ENCODE data around the gene GFOD1.
"Not testable (repeated sequence)": the region's sequence is repeated elsewhere in the genome, so short reads cannot be mapped to it uniquely, and the experiment has no call there.

Gene GFOD1

GRCh38 chr6:13402711-13403110, 84.7 kb downstream of the GFOD1 start:
- Histone ChIP-seq H3K27me3 (ENCODE audit: control insufficient read depth, insufficient read depth, low read length) (no peaks in the 10 kb centered on the region), H3K4me1 (ENCODE audit: control insufficient read depth, insufficient read depth, low read length) (peaks cover 19% of the 10 kb centered on the region), H3K4me2 (ENCODE audit: low read length) (no peak overlapping the region), H3K36me3 (ENCODE audit: insufficient read depth, low read length) (no peaks in the 10 kb centered on the region), H3K9ac (ENCODE audit: low read depth, low read length) (no peak overlapping the region), H3K4me3 (ENCODE audit: low read length) (no peak overlapping the region), H3K9me3 (replicated peaks; ENCODE audit: low read length) (no peaks in the 10 kb centered on the region)

- Histone ChIP-seq H3K4me3 (ENCODE audit: low read length) (no peak overlapping the region), H3K36me3 (ENCODE audit: insufficient read depth, low read length) (no peaks in the 10 kb centered on the region), H3K4me1 (ENCODE audit: control insufficient read depth, insufficient read depth, low read length) (peaks cover 12% of the 10 kb centered on the region), H3K27me3 (ENCODE audit: control insufficient read depth, insufficient read depth, low read length) (no peaks in the 10 kb centered on the region), H3K4me2 (ENCODE audit: low read length) (no peak overlapping the region), H3K9ac (ENCODE audit: low read depth, low read length) (no peak overlapping the region), H3K9me3 (replicated peaks; ENCODE audit: low read length) (no peaks in the 10 kb centered on the region)
Observed at GRCh38 chr6:13400772-13401171, 86.6 kb downstream of the GFOD1 start.

- Histone ChIP-seq H3K9ac (ENCODE audit: low read depth, low read length) (no peak overlapping the region), H3K9me3 (replicated peaks; ENCODE audit: low read length) (no peaks in the 10 kb centered on the region), H3K4me1 (ENCODE audit: control insufficient read depth, insufficient read depth, low read length) (peaks cover 9% of the 10 kb centered on the region), H3K27me3 (ENCODE audit: control insufficient read depth, insufficient read depth, low read length) (no peaks in the 10 kb centered on the region), H3K4me2 (ENCODE audit: low read length) (no peak overlapping the region), H3K36me3 (ENCODE audit: insufficient read depth, low read length) (no peaks in the 10 kb centered on the region), H3K4me3 (ENCODE audit: low read length) (no peak overlapping the region)
Observed at GRCh38 chr6:13398421-13398994, 88.9 kb downstream of the GFOD1 start.

GRCh38 chr6:13398069-13398381, 89.4 kb downstream of the GFOD1 start:
- no peak overlapping the region for H3K4me2 ChIP-seq (ENCODE audit: low read length)
- H3K4me3 ChIP-seq (ENCODE audit: low read length): no peak overlapping the region
- H3K27me3 ChIP-seq (ENCODE audit: control insufficient read depth, insufficient read depth, low read length): no peaks in the 10 kb centered on the region
- H3K9me3 ChIP-seq (replicated peaks; ENCODE audit: low read length): no peaks in the 10 kb centered on the region
- no peaks in the 10 kb centered on the region for H3K36me3 ChIP-seq (ENCODE audit: insufficient read depth, low read length)
- no peak overlapping the region for H3K9ac ChIP-seq (ENCODE audit: low read depth, low read length)
- peaks cover 9% of the 10 kb centered on the region for H3K4me1 ChIP-seq (ENCODE audit: control insufficient read depth, insufficient read depth, low read length)

DNA sequence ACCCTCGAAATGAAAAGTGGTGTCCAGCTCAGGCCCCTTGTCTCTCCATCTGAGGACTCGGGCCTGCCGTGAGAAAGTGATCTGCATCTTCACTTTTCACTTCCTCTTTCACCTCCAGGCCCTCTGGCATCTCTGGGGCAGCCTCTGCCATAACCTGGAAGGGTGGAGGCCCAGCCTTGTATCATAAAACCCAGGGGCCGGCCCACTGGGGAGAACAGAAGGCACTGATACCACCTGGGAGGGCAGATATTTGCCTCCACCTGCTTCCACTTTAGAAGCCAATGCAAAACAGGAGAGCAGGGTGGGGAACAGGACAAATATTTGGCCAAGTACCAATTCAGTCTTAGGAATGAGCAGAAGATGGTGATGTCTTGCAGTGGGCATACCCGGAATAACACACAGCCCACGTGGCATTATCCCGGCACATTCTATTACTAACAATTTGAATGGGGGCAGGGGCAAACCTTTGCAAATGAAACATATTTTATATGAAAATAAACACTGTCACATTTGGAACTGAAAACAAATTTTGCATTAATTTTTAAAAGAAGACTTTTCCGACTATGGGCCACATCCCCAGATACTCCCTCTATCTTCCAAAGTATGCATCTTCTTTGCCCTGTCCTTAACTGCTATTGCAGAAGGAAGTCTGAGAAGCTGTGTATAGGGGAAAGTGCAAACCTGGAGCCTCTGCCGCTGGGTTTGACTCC, 89.9 kb downstream of the GFOD1 start:
- peaks cover 9% of the 10 kb centered on the region for H3K4me1 ChIP-seq (ENCODE audit: control insufficient read depth, insufficient read depth, low read length)
- H3K27me3 ChIP-seq (ENCODE audit: control insufficient read depth, insufficient read depth, low read length): no peaks in the 10 kb centered on the region
- H3K9me3 ChIP-seq (replicated peaks; ENCODE audit: low read length): no peaks in the 10 kb centered on the region
- no peak overlapping the region for H3K4me3 ChIP-seq (ENCODE audit: low read length)
- no peak overlapping the region for H3K4me2 ChIP-seq (ENCODE audit: low read length)
- no peak overlapping the region for H3K9ac ChIP-seq (ENCODE audit: low read depth, low read length)
- no peaks in the 10 kb centered on the region for H3K36me3 ChIP-seq (ENCODE audit: insufficient read depth, low read length)

DNA sequence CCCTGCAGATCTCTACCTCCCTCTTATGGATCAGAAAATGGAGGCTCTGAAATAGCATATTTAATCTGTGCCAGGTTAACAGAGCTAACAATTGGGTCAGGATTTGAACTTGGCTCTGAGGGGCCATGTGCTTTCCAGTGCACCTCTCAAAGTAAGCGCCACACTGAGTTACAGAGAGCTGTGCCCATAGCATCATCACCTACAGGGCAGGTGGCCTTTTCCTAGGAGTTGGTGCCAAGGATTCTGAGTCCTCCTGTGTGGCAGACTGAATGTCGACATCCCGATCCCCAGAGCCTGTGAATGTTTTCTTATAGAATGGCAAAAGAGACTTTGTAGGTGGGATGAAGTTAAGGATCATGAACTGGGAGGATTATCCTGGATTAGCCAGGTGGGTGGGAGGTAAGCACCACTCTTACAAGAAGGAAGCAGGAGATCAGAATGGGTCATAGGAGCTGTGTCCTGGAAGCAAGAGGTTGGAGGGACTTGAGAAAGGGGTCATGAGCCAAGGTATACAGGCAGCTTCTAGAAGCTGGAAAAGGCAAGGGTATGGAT, 91.1 kb downstream of the GFOD1 start:
- peaks cover 9% of the 10 kb centered on the region for H3K4me1 ChIP-seq (ENCODE audit: control insufficient read depth, insufficient read depth, low read length)
- H3K4me2 ChIP-seq (ENCODE audit: low read length): no peak overlapping the region
- H3K4me3 ChIP-seq (ENCODE audit: low read length): no peak overlapping the region
- no peaks in the 10 kb centered on the region for H3K9me3 ChIP-seq (replicated peaks; ENCODE audit: low read length)
- H3K27me3 ChIP-seq (ENCODE audit: control insufficient read depth, insufficient read depth, low read length): no peaks in the 10 kb centered on the region
- no peak overlapping the region for H3K9ac ChIP-seq (ENCODE audit: low read depth, low read length)
- no peaks in the 10 kb centered on the region for H3K36me3 ChIP-seq (ENCODE audit: insufficient read depth, low read length)

DNA sequence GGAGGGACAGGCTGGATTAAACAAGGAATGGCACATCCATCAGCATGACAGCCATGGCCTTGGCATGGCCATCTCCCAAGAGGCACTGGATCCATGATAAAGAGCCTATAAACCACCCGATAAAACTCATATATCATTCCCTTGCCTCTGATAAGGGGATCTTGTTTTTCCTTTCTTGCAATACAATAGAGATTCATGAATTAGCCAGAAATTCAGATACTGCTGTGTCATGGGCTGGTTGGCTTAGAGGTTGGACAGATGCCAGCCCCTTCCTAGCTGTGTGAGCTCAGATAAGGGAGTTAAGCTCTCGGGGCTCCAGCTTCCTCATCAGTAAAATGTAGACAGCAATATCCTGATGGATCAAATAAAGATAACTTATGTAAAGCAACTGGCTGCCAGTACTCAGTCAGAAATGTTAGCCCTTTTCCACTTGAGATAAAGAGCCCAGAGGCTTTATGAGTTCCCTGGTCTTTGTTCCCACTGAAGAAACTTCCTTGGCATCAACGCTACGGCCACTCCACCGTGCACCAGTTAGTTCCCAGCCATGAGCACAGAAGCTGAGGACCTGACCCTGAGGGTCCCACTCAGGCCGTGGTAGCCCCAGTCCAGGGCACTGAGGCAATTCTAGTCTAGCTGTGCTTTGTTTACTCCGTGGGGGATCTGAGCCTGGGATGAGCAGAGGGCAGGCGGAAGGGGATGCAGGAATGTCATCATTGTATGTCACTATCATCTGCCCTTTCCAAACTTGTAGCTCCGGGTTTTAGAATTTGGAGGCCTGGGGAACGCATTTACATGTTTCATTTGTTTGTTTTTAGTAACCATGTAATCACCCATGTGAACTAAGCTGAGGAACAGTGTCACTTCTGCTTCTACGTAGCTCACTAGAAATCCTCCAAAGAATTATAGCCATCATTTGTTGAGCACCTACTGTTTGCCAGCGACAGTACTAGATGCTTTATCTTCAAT, 91.8 kb downstream of the GFOD1 start:
- peak overlapping the region; percentile 28 for H3K4me2 ChIP-seq (ENCODE audit: low read length)
- peaks cover 9% of the 10 kb centered on the region for H3K4me1 ChIP-seq (ENCODE audit: control insufficient read depth, insufficient read depth, low read length)
- H3K9me3 ChIP-seq (replicated peaks; ENCODE audit: low read length): no peaks in the 10 kb centered on the region
- peak overlapping the region; percentile 12 for H3K9ac ChIP-seq (ENCODE audit: low read depth, low read length)
- no peak overlapping the region for H3K4me3 ChIP-seq (ENCODE audit: low read length)
- H3K27me3 ChIP-seq (ENCODE audit: control insufficient read depth, insufficient read depth, low read length): no peaks in the 10 kb centered on the region
- H3K36me3 ChIP-seq (ENCODE audit: insufficient read depth, low read length): no peaks in the 10 kb centered on the region

DNA sequence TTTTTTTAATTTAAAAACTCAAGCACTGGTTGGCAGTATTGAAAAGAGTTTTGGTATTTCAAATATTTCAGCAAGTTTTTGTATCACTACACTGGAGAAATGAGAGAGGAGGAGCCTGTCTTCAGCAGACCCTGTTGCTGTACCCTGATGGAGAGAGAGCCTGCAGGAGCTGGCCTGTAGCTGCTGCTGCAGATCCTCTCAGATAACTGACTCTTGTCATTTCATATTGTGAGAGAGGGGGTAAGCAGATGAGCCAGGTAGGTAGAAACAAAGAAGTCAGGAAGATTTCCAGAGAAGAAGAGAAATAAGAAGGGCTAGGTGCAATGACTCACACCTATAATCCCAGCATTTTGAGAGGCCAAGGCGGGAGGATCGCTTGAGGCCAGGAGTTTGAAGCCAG, 94.9 kb downstream of the GFOD1 start:
- H3K4me3 ChIP-seq (ENCODE audit: low read length): no peak overlapping the region
- no peaks in the 10 kb centered on the region for H3K9me3 ChIP-seq (replicated peaks; ENCODE audit: low read length)
- no peaks in the 10 kb centered on the region for H3K36me3 ChIP-seq (ENCODE audit: insufficient read depth, low read length)
- H3K9ac ChIP-seq (ENCODE audit: low read depth, low read length): no peak overlapping the region
- H3K27me3 ChIP-seq (ENCODE audit: control insufficient read depth, insufficient read depth, low read length): no peaks in the 10 kb centered on the region
- no peak overlapping the region for H3K4me2 ChIP-seq (ENCODE audit: low read length)
- peaks cover 9% of the 10 kb centered on the region for H3K4me1 ChIP-seq (ENCODE audit: control insufficient read depth, insufficient read depth, low read length)

- H3K27me3 ChIP-seq (ENCODE audit: control insufficient read depth, insufficient read depth, low read length): no peaks in the 10 kb centered on the region
- no peaks in the 10 kb centered on the region for H3K9me3 ChIP-seq (replicated peaks; ENCODE audit: low read length)
- H3K4me3 ChIP-seq (ENCODE audit: low read length): no peak overlapping the region
- no peak overlapping the region for H3K9ac ChIP-seq (ENCODE audit: low read depth, low read length)
- no peaks in the 10 kb centered on the region for H3K36me3 ChIP-seq (ENCODE audit: insufficient read depth, low read length)
- H3K4me1 ChIP-seq (ENCODE audit: control insufficient read depth, insufficient read depth, low read length): peaks cover 9% of the 10 kb centered on the region
- H3K4me2 ChIP-seq (ENCODE audit: low read length): no peak overlapping the region
Observed at GRCh38 chr6:13391537-13391936, 95.9 kb downstream of the GFOD1 start.

- Histone ChIP-seq H3K4me3 (ENCODE audit: low read length) (no peak overlapping the region), H3K4me2 (ENCODE audit: low read length) (no peak overlapping the region), H3K27me3 (ENCODE audit: control insufficient read depth, insufficient read depth, low read length) (no peaks in the 10 kb centered on the region), H3K4me1 (ENCODE audit: control insufficient read depth, insufficient read depth, low read length) (peaks cover 6% of the 10 kb centered on the region), H3K9me3 (replicated peaks; ENCODE audit: low read length) (no peaks in the 10 kb centered on the region), H3K36me3 (ENCODE audit: insufficient read depth, low read length) (no peaks in the 10 kb centered on the region), H3K9ac (ENCODE audit: low read depth, low read length) (no peak overlapping the region)
Observed at GRCh38 chr6:13390658-13391057, 96.7 kb downstream of the GFOD1 start.

DNA sequence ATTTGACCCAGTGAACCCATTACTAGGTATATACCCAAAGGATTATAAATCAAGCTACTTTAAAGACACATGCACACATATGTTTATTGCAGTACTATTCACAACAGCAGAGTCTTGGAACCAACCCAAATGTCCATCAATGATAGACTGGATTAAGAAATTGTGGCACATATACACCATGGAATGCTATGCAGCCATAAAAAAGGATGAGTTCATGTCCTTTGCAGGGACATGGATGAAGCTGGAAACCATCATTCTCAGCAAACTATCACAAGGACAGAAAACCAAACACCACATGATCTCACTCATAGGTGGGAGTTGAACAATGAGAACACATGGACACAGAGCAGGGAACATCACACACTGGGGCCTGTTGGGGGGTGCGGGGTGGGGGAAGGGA, 98.2 kb downstream of the GFOD1 start:
- H3K4me1 ChIP-seq (ENCODE audit: control insufficient read depth, insufficient read depth, low read length); H3K36me3 ChIP-seq (ENCODE audit: insufficient read depth, low read length); H3K27me3 ChIP-seq (ENCODE audit: control insufficient read depth, insufficient read depth, low read length); H3K9me3 ChIP-seq (replicated peaks; ENCODE audit: low read length); H3K9ac ChIP-seq (ENCODE audit: low read depth, low read length); H3K4me3 ChIP-seq (ENCODE audit: low read length); H3K4me2 ChIP-seq (ENCODE audit: low read length): not testable (repeated sequence)

All from skeletal muscle satellite cell (primary cell).